K562 (cell line): Measurements from ENCODE around the gene DPP3. TPM values are rescaled to one million over a fixed set of nuclear protein-coding genes. Genes with fewer than 3 reads are reported as not detected.

Experiments used
- BDP1 ChIP-seq: IDR thresholded peaks from 3 replicates; pipeline ENCODE4 v1.6.1; 2011; ENCODE audit not compliant: insufficient read length, insufficient read depth
- EP300 ChIP-seq: IDR thresholded peaks from 2 replicates; pipeline ENCODE4 v1.6.1; 2012; ENCODE audit warnings: low read length, improper control_type of control experiment
- FUS ChIP-seq: fragments of 200-400 bp; formaldehyde crosslinking; optimal IDR thresholded peaks from 2 replicates; pipeline ENCODE3; 2017; ENCODE audit warnings: low read depth, low read length
- HINFP ChIP-seq: fragments of 450-650 bp; conservative IDR thresholded peaks from 2 replicates; pipeline ENCODE4 v1.6.1; 2016; ENCODE audit warnings: missing genetic modification characterization, low read depth, mild to moderate bottlenecking, control low read depth, missing compliant biosample characterization
- ILF3 ChIP-seq: fragments of 450-650 bp; IDR thresholded peaks from 2 replicates; pipeline ENCODE4 v1.6.1; 2018; ENCODE audit warnings: antibody characterized with exemption, mild to moderate bottlenecking, moderate library complexity, borderline replicate concordance
- KAT2B ChIP-seq: IDR thresholded peaks from one replicate; pipeline ENCODE4 v1.6.1; 2012; ENCODE audit warnings: low read depth, mild to moderate bottlenecking, control low read depth, inconsistent platforms, low read length, moderate library complexity
- KDM5B ChIP-seq: fragments of 200-600 bp; sonication (generic); IDR thresholded peaks from 2 replicates; pipeline ENCODE4 v1.6.1; 2012; ENCODE audit warnings: low read depth, mild to moderate bottlenecking, moderate library complexity, low read length, control low read depth, inconsistent platforms; ENCODE audit not compliant: insufficient replicate concordance
- KLF1 ChIP-seq: fragments of 450-650 bp; IDR thresholded peaks from 2 replicates; pipeline ENCODE4 v1.6.1; 2016; ENCODE audit warnings: missing genetic modification characterization, missing compliant biosample characterization
- MEF2D ChIP-seq: conservative IDR thresholded peaks from 2 replicates; pipeline ENCODE4 v1.6.1; 2016; ENCODE audit warnings: low read depth, missing genetic modification characterization, missing compliant biosample characterization
- MTA2 ChIP-seq: fragments of 450-650 bp; IDR thresholded peaks from 2 replicates; pipeline ENCODE4 v1.6.1; 2016; ENCODE audit warnings: low read depth
- NCOA1 ChIP-seq: fragments of 450-650 bp; IDR thresholded peaks from 2 replicates; pipeline ENCODE4 v1.6.1; 2016; ENCODE audit warnings: low read depth
- PATZ1 ChIP-seq: fragments of 250-450 bp; sonication (Bioruptor Pico); IDR thresholded peaks from 2 replicates; pipeline ENCODE4 v1.5.0; 2020; ENCODE audit warnings: mild to moderate bottlenecking, borderline replicate concordance
- PYGO2 ChIP-seq: fragments of 450-650 bp; IDR thresholded peaks from 2 replicates; pipeline ENCODE4 v1.6.1; 2016; ENCODE audit warnings: mild to moderate bottlenecking, missing genetic modification characterization, moderate library complexity, missing compliant biosample characterization
- SMARCB1 ChIP-seq: IDR thresholded peaks from 2 replicates; pipeline ENCODE4 v1.6.1; 2011; ENCODE audit warnings: improper control_type of control experiment, low read depth; ENCODE audit not compliant: insufficient read length
- STAT5A ChIP-seq: IDR thresholded peaks from 2 replicates; pipeline ENCODE4 v1.6.1; 2012; ENCODE audit warnings: low read length, inconsistent platforms, borderline replicate concordance
- TCF3 ChIP-seq: sonication (generic); formaldehyde crosslinking; IDR thresholded peaks from 2 replicates; pipeline ENCODE4 v1.4.0; 2020; ENCODE audit warnings: mild to moderate bottlenecking, missing genetic modification reagents
- TEAD4 ChIP-seq, 2 experiments: sonication (generic) in 1 of 2; formaldehyde crosslinking in 1 of 2; IDR thresholded peaks; 2 replicates each; pipeline versions ENCODE4 v1.6.1 to v1.8.0; 2012 to 2022; ENCODE audit warnings: borderline replicate concordance in 1 of 2, inconsistent platforms in 1 of 2, low read length in 1 of 2, mild to moderate bottlenecking in 1 of 2, missing genetic modification reagents in 1 of 2
- TFAM ChIP-seq: fragments of 250-450 bp; sonication (Bioruptor Pico); conservative IDR thresholded peaks from 2 replicates; pipeline ENCODE4 v1.5.0; 2021; ENCODE audit warnings: mild to moderate bottlenecking, moderate library complexity
- YY1 ChIP-seq, 3 experiments: IDR thresholded peaks; 2 replicates each; pipeline ENCODE4 v1.6.1; 2011; ENCODE audit warnings: low read length in 2 of 3, mild to moderate bottlenecking in 2 of 3, moderate library complexity in 2 of 3, borderline replicate concordance in 1 of 3, control low read depth in 1 of 3, low read depth in 1 of 3; ENCODE audit not compliant: insufficient read depth in 3 of 3, insufficient replicate concordance in 2 of 3, control insufficient read depth in 1 of 3, insufficient read length in 1 of 3; ENCODE audit errors: extremely low read depth in 1 of 3
- ZNF197 ChIP-seq: fragments of 200-800 bp; sonication (Bioruptor generic); IDR thresholded peaks from 2 replicates; pipeline ENCODE4 v1.6.1; 2016; ENCODE audit warnings: low read depth, missing genetic modification characterization, missing compliant biosample characterization
- ZNF263 ChIP-seq: sonication (generic); formaldehyde crosslinking; IDR thresholded peaks from 2 replicates; pipeline ENCODE4 v1.8.0; 2022; ENCODE audit warnings: mild to moderate bottlenecking, missing genetic modification reagents, borderline replicate concordance
- ZNF830 ChIP-seq: fragments of 250-450 bp; sonication (Bioruptor Pico); IDR thresholded peaks from 2 replicates; pipeline ENCODE4 v1.5.0; 2021; ENCODE audit warnings: mild to moderate bottlenecking
- polyA plus RNA-seq, 8 experiments: library from polyadenylated mRNA; depleted of rRNA in 4 of 8; stranded (reverse) in 5 of 8; unstranded in 3 of 8; fragments of >200 nt; fragmentation: Nextera tagmentation in 2 of 8; fragmentation: Illumina TruSeq in 1 of 8; extraction: Ambion mirVana in 2 of 8; extraction: Trizol in 1 of 8; gene quantifications; 2 replicates each; pipeline versions ENCODE4 v1.2.1 to v1.2.3, GENCODE V29; 2011 to 2014; ENCODE audit warnings: inconsistent platforms in 1 of 8, missing spikeins in 1 of 8
- total RNA-seq, 7 experiments: library from RNA; depleted of rRNA in 6 of 7; stranded (reverse); fragments of >200 nt in 6 of 7; fragmentation: Illumina TruSeq in 2 of 7; extraction: Trizol in 2 of 7; gene quantifications; 2 replicates each; pipeline versions ENCODE4 v1.2.1 to v1.2.3, GENCODE V29; 2011 to 2021; ENCODE audit warnings: low replicate concordance in 1 of 7
- TF ChIP-seq, protein P1 (sequence below): fragments of 250-450 bp; sonication (Bioruptor Pico); IDR thresholded peaks from 2 replicates; pipeline ENCODE4 v1.8.0; 2021; ENCODE audit warnings: moderate library complexity, mild to moderate bottlenecking, inconsistent platforms

The DPP3 gene
- total and polyA plus RNA-seq, 9 of the 15 experiments (the other 6 are each of a cell fraction or from before 2014, with no cell fraction given) = 3.7 to 69.2 (median 43.3) TPM

- TF ChIP-seq, protein P1, sequence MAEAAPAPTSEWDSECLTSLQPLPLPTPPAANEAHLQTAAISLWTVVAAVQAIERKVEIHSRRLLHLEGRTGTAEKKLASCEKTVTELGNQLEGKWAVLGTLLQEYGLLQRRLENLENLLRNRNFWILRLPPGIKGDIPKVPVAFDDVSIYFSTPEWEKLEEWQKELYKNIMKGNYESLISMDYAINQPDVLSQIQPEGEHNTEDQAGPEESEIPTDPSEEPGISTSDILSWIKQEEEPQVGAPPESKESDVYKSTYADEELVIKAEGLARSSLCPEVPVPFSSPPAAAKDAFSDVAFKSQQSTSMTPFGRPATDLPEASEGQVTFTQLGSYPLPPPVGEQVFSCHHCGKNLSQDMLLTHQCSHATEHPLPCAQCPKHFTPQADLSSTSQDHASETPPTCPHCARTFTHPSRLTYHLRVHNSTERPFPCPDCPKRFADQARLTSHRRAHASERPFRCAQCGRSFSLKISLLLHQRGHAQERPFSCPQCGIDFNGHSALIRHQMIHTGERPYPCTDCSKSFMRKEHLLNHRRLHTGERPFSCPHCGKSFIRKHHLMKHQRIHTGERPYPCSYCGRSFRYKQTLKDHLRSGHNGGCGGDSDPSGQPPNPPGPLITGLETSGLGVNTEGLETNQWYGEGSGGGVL = no peak
- TF ChIP-seq TEAD4 (IDR thresholded peaks at IDR 0.05; ENCODE audit: low read length) (0 out of 2 replicates have a peak, but pooled peaks have one; percentile 20), TEAD4 (CRISPR knock-in tag; IDR thresholded peaks at IDR 0.05; ENCODE audit: borderline replicate concordance) (no peak), ZNF263 (CRISPR knock-in tag) (peak; percentile 80), KDM5B (peak; percentile 49), MEF2D (tag) (no peak), SMARCB1 (no peak), KLF1 (tag) (no peak), KAT2B (no peak), ILF3 (no peak), TCF3 (0 out of 2 replicates have a peak, but pooled peaks have one; percentile 7), TFAM (CRISPR knock-in tag) (no peak), PYGO2 (tag) (no peak), STAT5A (no peak), NCOA1 (no peak), YY1 (IDR thresholded peaks at IDR 0.05; ENCODE audit: borderline replicate concordance in 1 of 3, control insufficient read depth in 1 of 3, extremely low read depth in 1 of 3, insufficient read depth in 3 of 3, insufficient read length in 1 of 3, insufficient replicate concordance in 2 of 3, low read depth in 1 of 3, low read length in 2 of 3) (peak in 1 of 3 experiments; percentile 73), FUS (peak; percentile 36), MTA2 (no peak), EP300 (no peak), PATZ1 (CRISPR knock-in tag) (no peak), ZNF830 (CRISPR knock-in tag) (no peak), ZNF197 (CRISPR knock-in tag) (no peak), BDP1 (no peak), HINFP (tag) (no peak)
Measured at GRCh38 chr11:66545701-66546367, 65.6 kb downstream of the DPP3 start, which contains the start of gene ZDHHC24 (continued).
